ENCODE results near the gene ZKSCAN5. TPM values are rescaled to one million over a fixed set of nuclear protein-coding genes. Genes with fewer than 3 reads are reported as not detected.
A peak's percentile ranks its signal among the peaks of the same experiment; 100 is the strongest.

Gene ZKSCAN5
- total RNA-seq, 2 donors from 2014 or later = 5.6 to 6.6 TPM

DNA sequence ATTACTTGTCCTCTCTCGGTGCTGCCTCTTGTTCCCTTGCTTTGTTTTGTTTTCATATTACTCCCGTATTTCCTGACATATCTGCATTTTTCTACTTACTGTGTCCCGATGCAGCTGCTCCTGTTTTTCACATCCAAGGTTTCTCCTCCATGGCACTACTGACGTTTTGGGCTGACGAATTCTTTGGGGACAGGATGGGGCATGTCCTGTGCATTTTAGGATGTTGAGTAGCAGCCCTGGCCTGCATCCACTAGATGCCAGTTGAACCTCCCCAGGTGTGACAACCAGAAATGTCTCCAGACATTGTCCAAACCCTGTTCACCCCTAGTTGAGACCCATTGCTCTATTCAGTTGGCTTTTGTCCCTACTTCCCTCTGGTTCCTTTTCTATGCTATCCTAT, 19.4 kb upstream of the ZKSCAN5 start:
- no peaks in the 10 kb centered on the region for H3K9me3 ChIP-seq
- H3K36me3 ChIP-seq = peaks cover 5% of the 10 kb centered on the region
- no peak overlapping the region for H3K9ac ChIP-seq (ENCODE audit: low read depth in 2 of 2, low read length in 2 of 2)
- H3K4me3 ChIP-seq = no peak overlapping the region
- H3K27me3 ChIP-seq = no peaks in the 10 kb centered on the region
- intact Hi-C loops (cut with DNase I) = no loop called here
- no peaks in the 10 kb centered on the region for H3K4me1 ChIP-seq
- H3K27ac ChIP-seq = no peak overlapping the region
- TF ChIP-seq, protein P1, sequence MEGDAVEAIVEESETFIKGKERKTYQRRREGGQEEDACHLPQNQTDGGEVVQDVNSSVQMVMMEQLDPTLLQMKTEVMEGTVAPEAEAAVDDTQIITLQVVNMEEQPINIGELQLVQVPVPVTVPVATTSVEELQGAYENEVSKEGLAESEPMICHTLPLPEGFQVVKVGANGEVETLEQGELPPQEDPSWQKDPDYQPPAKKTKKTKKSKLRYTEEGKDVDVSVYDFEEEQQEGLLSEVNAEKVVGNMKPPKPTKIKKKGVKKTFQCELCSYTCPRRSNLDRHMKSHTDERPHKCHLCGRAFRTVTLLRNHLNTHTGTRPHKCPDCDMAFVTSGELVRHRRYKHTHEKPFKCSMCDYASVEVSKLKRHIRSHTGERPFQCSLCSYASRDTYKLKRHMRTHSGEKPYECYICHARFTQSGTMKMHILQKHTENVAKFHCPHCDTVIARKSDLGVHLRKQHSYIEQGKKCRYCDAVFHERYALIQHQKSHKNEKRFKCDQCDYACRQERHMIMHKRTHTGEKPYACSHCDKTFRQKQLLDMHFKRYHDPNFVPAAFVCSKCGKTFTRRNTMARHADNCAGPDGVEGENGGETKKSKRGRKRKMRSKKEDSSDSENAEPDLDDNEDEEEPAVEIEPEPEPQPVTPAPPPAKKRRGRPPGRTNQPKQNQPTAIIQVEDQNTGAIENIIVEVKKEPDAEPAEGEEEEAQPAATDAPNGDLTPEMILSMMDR (IDR thresholded peaks at IDR 0.05) = no peak
- no peak for DNase-seq

DNA sequence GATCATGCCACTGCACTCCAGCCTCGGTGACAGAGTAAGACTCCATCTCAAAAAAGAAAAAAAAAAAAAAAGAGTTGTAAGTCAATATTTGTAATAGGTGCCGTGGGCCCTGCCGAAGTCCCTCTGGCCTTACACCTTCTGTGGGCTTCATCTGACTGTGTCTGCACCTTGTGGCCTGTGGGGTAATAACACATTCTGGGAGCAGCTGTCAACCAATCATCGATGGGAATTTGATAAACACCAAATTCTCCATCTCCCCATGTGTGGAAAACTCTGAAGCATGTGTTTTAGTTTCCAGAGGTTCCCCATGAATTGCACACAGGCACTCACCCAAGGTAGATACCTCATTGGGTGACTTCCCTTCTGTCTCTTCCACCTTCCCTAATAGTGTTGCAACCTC, 15.2 kb upstream of the ZKSCAN5 start:
- no peak overlapping the region for H3K4me3 ChIP-seq
- no peaks in the 10 kb centered on the region for H3K4me1 ChIP-seq
- H3K9me3 ChIP-seq = no peaks in the 10 kb centered on the region
- peaks cover 11% of the 10 kb centered on the region for H3K36me3 ChIP-seq
- no peaks in the 10 kb centered on the region for H3K27me3 ChIP-seq
- intact Hi-C loops (cut with DNase I) = no loop called here
- no peak overlapping the region for H3K27ac ChIP-seq
- TF ChIP-seq, protein P1 (IDR thresholded peaks at IDR 0.05) = no peak
- no peak overlapping the region for H3K9ac ChIP-seq (ENCODE audit: low read depth in 2 of 2, low read length in 2 of 2)
- DNase-seq = no peak

DNA sequence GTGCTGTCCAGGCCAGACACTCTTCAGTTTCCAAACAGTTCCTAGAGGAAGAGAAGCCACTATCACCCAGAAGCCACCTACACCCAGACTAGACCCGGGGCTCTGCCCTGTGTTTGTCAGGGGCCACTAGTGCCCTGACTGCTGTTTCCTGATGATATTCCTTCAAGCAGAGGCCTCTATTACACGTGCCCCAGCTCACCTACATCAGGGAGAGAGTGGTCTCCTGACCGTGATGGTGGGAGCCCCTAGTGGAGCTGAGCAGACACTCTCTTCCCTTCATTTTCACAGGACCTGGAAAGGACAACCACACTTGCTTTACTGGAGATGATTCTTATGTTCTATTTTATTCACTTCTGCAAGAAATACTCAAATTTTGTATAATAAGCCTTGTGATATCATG, 13.6 kb upstream of the ZKSCAN5 start:
- no peak overlapping the region for H3K9ac ChIP-seq (ENCODE audit: low read depth in 2 of 2, low read length in 2 of 2)
- H3K4me3 ChIP-seq = no peak overlapping the region
- no peaks in the 10 kb centered on the region for H3K4me1 ChIP-seq
- no peak for DNase-seq
- no peaks in the 10 kb centered on the region for H3K9me3 ChIP-seq
- intact Hi-C loops (cut with DNase I) = no loop called here
- no peaks in the 10 kb centered on the region for H3K27me3 ChIP-seq
- no peak overlapping the region for H3K27ac ChIP-seq
- peaks cover 20% of the 10 kb centered on the region for H3K36me3 ChIP-seq
- TF ChIP-seq, protein P1 (IDR thresholded peaks at IDR 0.05) = no peak

DNA sequence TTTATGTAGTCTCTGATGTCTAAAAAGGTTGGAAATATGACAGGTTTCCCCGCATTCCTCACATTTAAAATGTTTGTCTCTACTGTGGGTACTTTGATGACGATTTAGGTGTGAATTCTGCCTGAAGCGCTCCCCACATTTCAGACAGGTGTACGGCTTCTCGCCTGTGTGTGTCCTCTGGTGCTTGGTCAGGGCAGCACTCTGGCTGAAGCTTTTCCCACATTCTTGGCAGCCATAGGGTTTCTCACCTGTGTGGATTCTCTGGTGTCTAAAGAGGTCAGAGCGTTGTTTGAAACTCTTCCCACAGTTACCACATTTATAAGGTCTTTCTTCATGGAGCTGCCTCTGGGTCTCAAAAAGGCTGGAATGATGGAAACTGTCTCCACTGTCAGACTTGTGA, 10.6 kb upstream of the ZKSCAN5 start:
- TF ChIP-seq, protein P1 (IDR thresholded peaks at IDR 0.05) = no peak
- no peaks in the 10 kb centered on the region for H3K27me3 ChIP-seq
- H3K27ac ChIP-seq = no peak overlapping the region
- H3K4me1 ChIP-seq = no peaks in the 10 kb centered on the region
- peaks cover 20% of the 10 kb centered on the region for H3K36me3 ChIP-seq
- intact Hi-C loops (cut with DNase I) = no loop called here
- no peaks in the 10 kb centered on the region for H3K9me3 ChIP-seq
- H3K4me3 ChIP-seq = no peak overlapping the region
- DNase-seq = no peak
- no peak overlapping the region for H3K9ac ChIP-seq (ENCODE audit: low read depth in 2 of 2, low read length in 2 of 2)

DNA sequence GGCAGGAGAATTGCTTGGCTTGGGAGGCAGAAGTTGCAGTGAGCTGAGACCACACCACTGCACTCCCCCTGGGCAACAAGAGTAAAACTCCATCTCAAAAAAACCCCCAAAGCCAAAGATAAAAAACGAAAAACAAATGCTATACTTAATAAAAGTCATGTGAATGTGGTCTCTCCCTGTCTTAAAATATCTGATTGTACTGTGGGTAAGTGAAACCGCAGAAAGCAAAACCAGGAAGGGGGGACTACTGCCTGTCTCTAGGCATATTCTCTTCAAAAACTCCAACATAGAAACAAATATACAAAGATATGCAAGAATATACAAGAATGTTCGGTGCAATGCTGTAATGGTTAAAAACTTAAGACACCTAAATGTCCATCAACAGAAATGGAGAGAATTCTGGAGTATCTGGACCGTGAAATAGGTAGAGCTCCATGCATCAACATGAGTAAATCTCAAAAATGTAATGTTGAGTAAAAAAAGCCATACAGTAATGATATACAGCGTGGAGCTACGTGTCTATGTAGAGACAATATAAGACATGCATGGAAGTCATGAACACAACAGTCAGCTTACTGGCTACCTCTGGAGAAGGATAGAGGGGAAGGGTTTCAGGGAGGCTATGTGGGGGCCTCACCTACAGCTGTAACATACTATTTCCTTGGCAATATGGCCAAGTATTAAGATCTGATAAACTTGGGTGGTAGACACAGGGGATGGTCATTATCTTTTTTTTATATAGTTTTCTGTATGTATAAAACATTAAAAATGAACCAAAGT, 6.5 kb upstream of the ZKSCAN5 start:
- H3K27ac ChIP-seq = no peak overlapping the region
- peak overlapping the region; percentile 89 for H3K4me3 ChIP-seq
- H3K36me3 ChIP-seq = peaks cover 20% of the 10 kb centered on the region
- no peak for DNase-seq
- H3K9ac ChIP-seq (ENCODE audit: low read depth in 2 of 2, low read length in 2 of 2) = peak overlapping the region; percentile 37 to 93
- TF ChIP-seq, protein P1 (IDR thresholded peaks at IDR 0.05) = no peak
- peaks cover 5% of the 10 kb centered on the region for H3K4me1 ChIP-seq
- H3K9me3 ChIP-seq = no peaks in the 10 kb centered on the region
- no peaks in the 10 kb centered on the region for H3K27me3 ChIP-seq
- intact Hi-C loops (cut with DNase I) = no loop called here
